Omental fat pad (tissue), 4 donors: ENCODE data around the gene PTPRF. TPM values are rescaled to one million over a fixed set of nuclear protein-coding genes. Genes with fewer than 3 reads are reported as not detected.

Source experiments
- ATAC-seq: fragments of 150-250 bp; one replicate; pipeline ENCODE4 v1.9.1; 2016; ENCODE audit warnings: mild to moderate bottlenecking, moderate library complexity; ENCODE audit not compliant: low FRiP score
- DNase-seq: peaks from one replicate; pipeline ENCODE4 v3.0.0-alpha.2; 2019; ENCODE audit warnings: low spot score
- total RNA-seq, 4 donors: library from RNA; depleted of rRNA; stranded (reverse); fragments of >200 nt; gene quantifications; one replicate each; pipeline ENCODE4 v1.1.0, GENCODE V29; 2016
- TF ChIP-seq, protein P1 (sequence below), 3 donors: fragments of 450-650 bp; IDR thresholded peaks; one replicate each; pipeline ENCODE4 v1.5.1; 2016 to 2017; ENCODE audit warnings: antibody characterized with exemption in 3 of 3, mild to moderate bottlenecking in 3 of 3, moderate library complexity in 2 of 3

PTPRF gene
- total RNA-seq, 4 donors from 2014 or later = 79.1 to 176 (median 139) TPM

DNA sequence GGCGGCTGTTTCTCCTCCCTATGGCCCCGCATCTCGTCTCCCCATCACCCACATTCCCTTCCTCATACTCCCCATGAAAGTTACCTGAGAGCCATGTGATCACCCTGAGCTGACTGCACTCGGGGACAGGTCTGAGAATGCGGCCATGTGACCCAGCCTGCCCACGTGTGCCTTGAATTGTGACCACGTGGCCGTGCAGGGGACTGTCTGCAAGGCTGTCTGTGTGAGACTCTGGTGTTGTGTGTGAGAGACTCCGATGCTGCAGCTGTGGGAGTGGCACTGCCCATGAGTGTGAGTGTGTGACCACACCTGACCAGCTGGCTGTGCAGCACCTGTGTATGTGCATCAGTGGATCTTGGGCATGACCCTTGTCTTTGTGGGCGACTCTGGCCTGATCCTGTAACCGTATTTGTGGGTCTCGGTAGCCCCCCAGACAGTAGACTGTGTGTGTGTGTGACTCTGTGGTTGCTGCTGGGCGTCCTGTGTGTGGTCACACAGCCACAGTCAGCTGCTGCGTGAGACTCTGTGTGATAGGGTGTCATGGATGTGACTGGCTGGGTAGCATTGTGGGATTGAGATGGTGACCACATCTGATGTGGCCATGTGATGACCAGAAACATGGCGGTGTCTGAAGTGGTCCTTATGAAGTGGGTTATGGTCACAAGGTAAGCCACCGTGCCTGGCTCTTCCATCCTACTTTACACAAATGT, 62.4 kb downstream of the PTPRF start:
- DNase-seq (no peak), ATAC-seq (no peak)
- TF ChIP-seq, protein P1, sequence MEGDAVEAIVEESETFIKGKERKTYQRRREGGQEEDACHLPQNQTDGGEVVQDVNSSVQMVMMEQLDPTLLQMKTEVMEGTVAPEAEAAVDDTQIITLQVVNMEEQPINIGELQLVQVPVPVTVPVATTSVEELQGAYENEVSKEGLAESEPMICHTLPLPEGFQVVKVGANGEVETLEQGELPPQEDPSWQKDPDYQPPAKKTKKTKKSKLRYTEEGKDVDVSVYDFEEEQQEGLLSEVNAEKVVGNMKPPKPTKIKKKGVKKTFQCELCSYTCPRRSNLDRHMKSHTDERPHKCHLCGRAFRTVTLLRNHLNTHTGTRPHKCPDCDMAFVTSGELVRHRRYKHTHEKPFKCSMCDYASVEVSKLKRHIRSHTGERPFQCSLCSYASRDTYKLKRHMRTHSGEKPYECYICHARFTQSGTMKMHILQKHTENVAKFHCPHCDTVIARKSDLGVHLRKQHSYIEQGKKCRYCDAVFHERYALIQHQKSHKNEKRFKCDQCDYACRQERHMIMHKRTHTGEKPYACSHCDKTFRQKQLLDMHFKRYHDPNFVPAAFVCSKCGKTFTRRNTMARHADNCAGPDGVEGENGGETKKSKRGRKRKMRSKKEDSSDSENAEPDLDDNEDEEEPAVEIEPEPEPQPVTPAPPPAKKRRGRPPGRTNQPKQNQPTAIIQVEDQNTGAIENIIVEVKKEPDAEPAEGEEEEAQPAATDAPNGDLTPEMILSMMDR (IDR thresholded peaks at IDR 0.05) = no peak

DNA sequence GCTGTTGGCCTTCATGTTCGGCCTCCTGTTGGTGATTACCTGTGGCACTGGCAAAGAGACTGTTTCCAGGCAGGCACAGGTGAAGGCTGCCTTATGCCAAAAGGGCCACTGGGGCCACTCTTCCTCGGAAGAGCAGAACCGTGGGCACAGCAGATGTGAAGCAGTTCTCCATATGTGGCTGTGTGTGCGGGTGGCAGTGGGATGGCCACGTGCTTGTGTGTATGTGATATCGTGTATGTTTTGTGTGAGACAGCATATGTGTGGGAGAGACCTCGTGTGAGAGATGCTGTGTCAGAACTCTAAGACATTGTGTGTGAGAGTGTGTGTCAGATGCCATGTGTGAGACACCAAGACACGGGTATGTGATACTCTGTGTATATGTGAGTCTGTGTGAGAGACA, 65.9 kb downstream of the PTPRF start:
- TF ChIP-seq, protein P1 (IDR thresholded peaks at IDR 0.05) = no peak
- ATAC-seq (no peak), DNase-seq (no peak)

DNA sequence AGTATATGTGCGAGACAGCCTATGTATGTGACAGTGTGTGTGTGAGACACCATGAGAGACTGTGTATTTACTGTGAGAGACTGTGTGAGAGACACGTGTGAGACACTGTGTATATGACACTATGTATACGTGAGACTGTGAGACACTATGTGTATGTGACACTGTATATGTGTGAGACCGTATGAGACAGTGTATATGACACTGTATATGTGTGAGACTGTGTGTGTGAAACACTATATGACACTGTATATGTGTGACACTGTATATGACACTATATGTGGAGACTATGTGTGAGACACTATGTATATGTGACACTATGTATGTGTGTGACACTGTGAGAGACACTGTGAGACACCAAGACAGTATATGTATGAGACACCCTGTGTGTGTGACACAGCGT, 66.3 kb downstream of the PTPRF start:
- ATAC-seq = no peak
- TF ChIP-seq, protein P1 (IDR thresholded peaks at IDR 0.05) = no peak
- no peak for DNase-seq

DNA sequence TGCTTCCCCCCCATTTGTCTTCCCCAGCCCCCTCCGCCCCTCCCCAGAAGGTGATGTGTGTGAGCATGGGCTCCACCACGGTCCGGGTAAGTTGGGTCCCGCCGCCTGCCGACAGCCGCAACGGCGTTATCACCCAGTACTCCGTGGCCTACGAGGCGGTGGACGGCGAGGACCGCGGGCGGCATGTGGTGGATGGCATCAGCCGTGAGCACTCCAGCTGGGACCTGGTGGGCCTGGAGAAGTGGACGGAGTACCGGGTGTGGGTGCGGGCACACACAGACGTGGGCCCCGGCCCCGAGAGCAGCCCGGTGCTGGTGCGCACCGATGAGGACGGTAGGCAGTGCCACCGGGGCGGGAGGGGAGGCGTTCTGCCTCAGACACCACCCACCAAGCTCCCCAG, 67.0 kb downstream of the PTPRF start:
- ATAC-seq = no peak
- TF ChIP-seq, protein P1 (IDR thresholded peaks at IDR 0.05) = no peak

DNA sequence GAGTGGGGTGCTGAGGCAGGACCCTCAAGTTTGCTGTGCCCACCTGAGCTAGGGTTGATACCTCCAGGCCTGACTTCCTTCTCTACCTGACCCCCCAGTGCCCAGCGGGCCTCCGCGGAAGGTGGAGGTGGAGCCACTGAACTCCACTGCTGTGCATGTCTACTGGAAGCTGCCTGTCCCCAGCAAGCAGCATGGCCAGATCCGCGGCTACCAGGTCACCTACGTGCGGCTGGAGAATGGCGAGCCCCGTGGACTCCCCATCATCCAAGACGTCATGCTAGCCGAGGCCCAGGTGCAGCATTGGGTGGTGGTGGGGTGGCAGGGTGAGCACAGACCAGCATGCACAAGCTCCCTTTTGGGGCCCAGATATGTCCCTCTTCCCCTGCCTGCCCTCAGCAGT, 67.9 kb downstream of the PTPRF start:
- no peak for DNase-seq
- ATAC-seq = no peak
- TF ChIP-seq, protein P1 (IDR thresholded peaks at IDR 0.05) = no peak

More for the DNA sequence above, 67.0 kb downstream of the PTPRF start:
- DNase-seq = no peak

DNA sequence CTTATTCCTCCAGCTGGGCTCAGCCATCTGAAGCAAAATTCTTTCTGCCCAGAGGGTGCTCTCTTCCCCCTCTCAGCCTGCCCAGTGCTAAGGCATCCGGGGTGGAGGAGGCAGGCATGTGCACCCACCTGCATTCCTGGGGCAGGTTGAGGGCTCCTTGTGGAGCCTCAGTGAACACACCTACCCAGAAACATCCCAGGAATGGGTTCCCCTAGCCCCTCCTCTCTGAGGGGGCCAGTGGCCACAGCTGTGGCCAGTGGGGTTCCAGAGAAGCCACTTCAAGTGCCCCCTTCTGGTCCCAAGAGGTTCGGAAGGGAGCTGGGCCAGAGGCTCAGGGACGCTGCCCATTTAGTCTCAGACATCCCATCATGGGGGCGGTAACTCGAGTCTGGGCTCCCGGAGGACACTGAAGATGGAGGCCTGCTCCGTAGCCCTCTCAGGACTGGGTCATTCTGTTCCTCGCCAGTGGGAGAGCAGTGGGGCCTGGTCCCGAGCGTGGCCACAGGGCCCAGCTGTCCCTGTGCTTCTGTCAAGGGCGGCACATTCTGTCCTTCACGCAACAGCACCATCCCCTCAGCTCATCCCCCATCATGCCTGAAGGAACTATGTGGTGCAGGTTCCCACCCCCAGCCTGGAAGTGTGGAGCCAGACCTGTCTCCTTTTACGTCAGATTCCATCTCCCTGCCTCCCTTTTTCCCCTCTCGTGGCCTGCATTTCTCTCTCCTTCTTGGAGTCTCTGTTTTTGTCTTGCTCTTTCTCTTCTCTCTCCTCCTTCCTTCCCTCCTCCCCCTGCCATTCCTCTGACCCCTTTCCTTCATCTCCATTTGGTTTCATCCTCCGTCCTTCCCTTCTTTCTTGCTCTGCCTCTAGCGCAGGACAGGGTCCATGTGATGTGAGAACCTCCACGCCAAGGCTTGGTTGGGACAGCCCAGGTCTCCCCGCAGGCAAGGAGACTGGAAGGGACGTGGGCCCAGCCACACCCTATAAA, 69.6 kb downstream of the PTPRF start:
- no peak for DNase-seq
- ATAC-seq = no peak
- TF ChIP-seq, protein P1 (IDR thresholded peaks at IDR 0.05) = no peak
